HG03039 (cell line): Measurements from ENCODE around the gene DCTN5.
"Not testable (repeated sequence)": the region's sequence is repeated elsewhere in the genome, so short reads cannot be mapped to it uniquely, and the experiment has no call there.

Experiments used
- ATAC-seq: cut with Tn5 transposase; IDR thresholded peaks from one replicate; pipeline ENCODE4 v1.9.1; 2021; ENCODE audit warnings: mild to moderate bottlenecking, moderate library complexity; ENCODE audit not compliant: unreplicated experiment

Gene DCTN5

GRCh38 chr16:23640931-23641765 lies at the start of gene DCTN5, which contains the start of gene PALB2:
Gene DCTN5 (plus strand): TSS chr16:23641466. CDS start chr16:23641543, 77 bp downstream.
Gene PALB2 (minus strand): TSS chr16:23641310. CDS start chr16:23641157, 153 bp downstream.
- ATAC-seq: peak; percentile 94

DNA sequence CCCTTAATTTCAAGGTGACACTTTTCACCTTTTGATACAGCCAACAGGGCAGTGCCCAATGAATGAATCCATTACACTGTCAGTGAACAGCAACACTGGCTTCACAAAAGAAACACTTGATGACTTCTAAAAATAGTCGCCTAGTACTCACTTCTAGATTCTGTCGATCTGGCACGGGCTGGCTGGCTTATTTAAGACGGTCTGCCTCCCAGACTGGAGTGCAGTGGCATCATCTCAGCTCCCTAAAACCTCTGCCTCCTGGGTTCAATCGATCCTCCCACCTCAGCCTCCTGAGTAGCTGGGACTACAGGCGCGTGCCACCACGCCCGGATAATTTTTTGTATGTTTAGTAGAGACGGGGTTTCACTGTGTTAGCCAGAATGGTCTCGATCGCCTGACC lies 47.1 kb upstream of the DCTN5 start:
- ATAC-seq: no peak

- no peak for ATAC-seq
Measured at GRCh38 chr16:23595246-23595950, 45.9 kb upstream of the DCTN5 start.

- peak; percentile 86 for ATAC-seq
Measured at GRCh38 chr16:23595951-23596720, 45.1 kb upstream of the DCTN5 start, which contains the start of gene NDUFAB1. Gene NDUFAB1 (minus strand): TSS chr16:23596316. CDS start chr16:23596290, 26 bp downstream.

- ATAC-seq: no peak
Measured at GRCh38 chr16:23597003-23597756, 44.1 kb upstream of the DCTN5 start.

- no peak for ATAC-seq
Measured at GRCh38 chr16:23607726-23608125, 33.5 kb upstream of the DCTN5 start.

GRCh38 chr16:23608194-23608593 lies 33.1 kb upstream of the DCTN5 start:
- ATAC-seq: no peak

- no peak for ATAC-seq
Measured at GRCh38 chr16:23609929-23610328, 31.3 kb upstream of the DCTN5 start.

- not testable (repeated sequence) for ATAC-seq
Measured at GRCh38 chr16:23610905-23611304, 30.4 kb upstream of the DCTN5 start.

- ATAC-seq: no peak
Measured at GRCh38 chr16:23611936-23612335, 29.3 kb upstream of the DCTN5 start.

GRCh38 chr16:23615805-23616204 lies 25.5 kb upstream of the DCTN5 start:
- no peak for ATAC-seq

GRCh38 chr16:23624092-23624491 lies 17.2 kb upstream of the DCTN5 start:
- no peak for ATAC-seq

GRCh38 chr16:23629516-23629915 lies 11.8 kb upstream of the DCTN5 start:
- ATAC-seq: no peak

DNA sequence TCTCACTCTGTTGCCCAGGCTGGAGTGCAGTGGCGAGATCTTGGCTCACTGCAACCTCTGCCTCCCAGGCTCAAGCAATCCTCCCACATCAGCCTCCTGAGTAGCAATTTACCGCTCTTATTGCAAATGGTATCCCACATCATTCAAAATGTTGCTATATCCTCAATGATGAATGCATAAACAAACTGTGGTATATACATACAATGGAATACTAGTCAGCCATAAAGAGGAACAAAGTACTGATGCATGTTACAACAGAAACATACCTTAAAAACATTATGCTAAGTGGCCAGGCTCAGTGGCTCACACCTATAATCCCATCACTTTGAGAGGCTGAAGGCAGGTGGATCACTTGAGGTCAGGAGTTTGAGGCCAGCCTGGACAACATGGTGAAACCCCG lies 9.4 kb upstream of the DCTN5 start:
- ATAC-seq: not testable (repeated sequence)

DNA sequence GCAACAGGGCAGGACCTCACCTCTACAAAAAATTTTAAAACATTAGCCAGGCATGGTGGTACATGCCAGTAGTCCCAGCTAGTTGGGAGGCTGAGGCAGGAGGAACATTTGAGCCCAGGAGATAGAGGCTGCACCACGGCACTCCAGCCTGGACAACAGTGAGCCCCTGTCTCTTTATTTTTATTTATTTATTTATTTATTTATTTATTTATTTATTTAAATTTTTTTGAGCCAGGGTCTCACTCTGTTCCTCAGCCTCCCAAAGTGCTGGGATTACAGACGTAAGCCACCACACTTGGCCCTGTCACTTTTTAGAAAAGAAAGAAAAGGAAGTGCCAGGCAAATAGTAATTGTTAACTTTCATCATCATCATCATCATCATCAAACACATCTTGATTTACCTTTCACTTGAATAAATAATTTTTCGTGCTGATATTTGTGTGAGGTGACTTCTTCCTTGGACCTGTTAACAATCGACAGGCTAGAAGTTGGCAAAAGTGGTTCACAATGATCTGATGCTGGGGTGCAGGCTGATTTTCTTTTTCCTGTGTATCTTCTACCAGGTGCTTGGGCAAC lies 6.7 kb upstream of the DCTN5 start:
- no peak for ATAC-seq

DNA sequence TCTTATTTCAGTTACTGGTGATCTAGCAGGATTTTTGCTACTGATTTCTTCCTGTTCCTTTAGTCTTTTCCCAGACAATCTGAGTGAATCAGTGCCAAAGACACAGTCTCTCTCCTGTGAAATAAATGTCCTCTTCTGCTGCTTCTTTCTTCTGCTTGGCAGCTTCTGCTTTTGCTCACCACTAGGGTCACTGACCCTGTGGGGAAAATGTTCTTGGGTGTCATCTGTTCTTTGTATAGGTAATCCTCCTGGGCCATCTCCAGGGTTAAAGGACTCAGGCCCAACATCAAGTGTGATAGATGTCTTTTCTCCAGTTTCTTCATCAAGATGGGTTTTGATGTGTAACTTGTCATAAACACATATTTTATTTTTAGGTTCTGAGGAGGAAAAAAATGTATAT lies 5.3 kb upstream of the DCTN5 start:
- ATAC-seq: no peak

DNA sequence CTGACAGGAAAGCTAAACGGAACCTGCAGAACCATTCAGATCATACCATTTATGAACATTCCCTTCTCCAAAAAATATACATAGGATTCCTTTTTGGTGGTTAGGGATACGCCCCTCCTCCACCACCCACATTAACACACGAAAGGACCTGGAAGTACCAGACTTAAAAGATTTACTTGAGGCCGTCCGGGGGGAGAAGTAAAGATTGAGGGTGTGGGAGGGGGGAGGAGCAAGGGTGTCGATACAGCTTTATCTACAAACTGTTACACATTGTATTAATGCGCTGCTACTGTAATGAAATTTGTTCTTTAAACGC lies 693 bp upstream of the DCTN5 start:
- ATAC-seq: no peak

DNA sequence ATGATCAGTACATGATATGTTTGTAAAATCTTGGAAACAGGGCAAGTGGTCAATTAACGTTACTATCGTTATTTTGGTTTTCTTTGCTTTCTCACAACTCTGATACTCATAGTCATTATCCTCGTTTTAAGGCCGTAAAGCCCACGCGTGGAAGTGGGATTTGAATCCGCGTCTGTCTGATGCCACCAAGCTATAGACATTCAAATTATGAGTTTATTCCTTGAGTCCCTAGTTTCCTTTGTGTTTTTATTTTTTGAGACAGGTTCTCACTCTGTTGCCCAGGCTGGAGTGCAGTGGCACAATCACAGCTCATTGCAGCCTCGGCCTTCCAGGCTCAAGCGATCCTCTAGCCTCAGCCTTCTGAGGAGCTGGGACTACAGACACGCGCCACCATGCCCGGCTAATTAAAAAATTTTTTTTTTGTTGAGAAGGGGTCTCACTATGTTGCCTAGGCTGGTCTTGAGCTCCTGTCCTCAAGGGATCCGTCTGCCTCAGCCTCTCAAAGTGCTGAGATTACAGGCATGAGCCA lies 1.0 kb downstream of the DCTN5 start:
- no peak for ATAC-seq

DNA sequence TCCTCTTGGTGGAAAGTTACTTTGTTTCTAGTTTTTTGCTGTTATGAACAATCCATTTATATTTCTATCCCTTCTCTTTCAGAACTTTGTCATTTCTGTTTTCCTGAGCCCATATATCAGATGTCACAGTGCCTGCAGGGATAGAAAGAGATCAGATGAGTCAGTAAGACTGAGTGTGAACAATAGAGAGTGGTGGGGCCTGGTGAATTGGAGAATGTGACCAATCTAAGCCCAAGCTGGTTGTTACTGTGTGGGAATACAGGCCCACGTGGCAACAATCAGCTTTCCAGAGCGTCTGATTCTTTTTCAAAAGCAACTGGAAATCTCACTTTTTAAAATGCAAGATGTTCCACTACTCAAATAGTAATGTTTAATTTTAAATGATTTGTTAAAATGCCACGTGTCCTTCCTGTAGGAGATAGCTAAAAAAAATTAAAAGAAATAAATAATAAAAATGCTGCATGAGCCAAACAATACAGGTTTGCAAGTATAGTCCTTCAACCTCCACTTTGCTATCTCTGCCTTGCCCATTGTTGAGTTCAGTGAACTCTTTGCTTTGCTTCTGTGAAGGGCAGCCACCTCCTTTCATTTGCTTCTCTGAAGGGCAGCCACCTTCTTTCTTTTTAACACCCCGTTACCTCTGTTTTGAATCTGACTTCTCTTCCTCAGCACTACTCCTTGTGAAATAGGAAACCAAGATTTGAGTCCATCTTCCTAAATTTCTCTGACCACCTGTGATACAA lies 9.6 kb downstream of the DCTN5 start:
- ATAC-seq: no peak
